ENCODE data around the gene BRAF.

- TF ChIP-seq CTCF (tag by site-specific recombination; IDR thresholded peaks at IDR 0.05) (no peak), ZNF792 (tag by site-specific recombination; IDR thresholded peaks at IDR 0.05) (no peak), ZNF157 (tag by site-specific recombination; IDR thresholded peaks at IDR 0.05) (no peak), ELK4 (IDR thresholded peaks at IDR 0.05; ENCODE audit: borderline replicate concordance, low read depth, low read length) (no peak), ZNF121 (tag by site-specific recombination; IDR thresholded peaks at IDR 0.05) (no peak)
These were observed 236.4 kb downstream of the BRAF start for GRCh38 chr7:140688341-140688740.

Data from HEK293 (cell line).